Lung (tissue), 12 donors: ENCODE results near the gene CTNNBIP1. TPM values are rescaled to one million over a fixed set of nuclear protein-coding genes. Genes with fewer than 3 reads are reported as not detected.

ENCODE experiments used
- ATAC-seq: fragments of 200-7000 bp; cut with Tn5 transposase; one replicate; pipeline ENCODE4 v1.9.1; 2020; ENCODE audit warnings: moderate number of reproducible peaks; ENCODE audit not compliant: insufficient read depth, low FRiP score
- DNase-seq, 3 donors: peaks; one replicate each; pipeline ENCODE4 v3.0.0-alpha.2; 2013 to 2017
- H3K27ac ChIP-seq, 2 donors: one replicate each; pipeline ENCODE4 v1.5.1; 2013; ENCODE audit warnings: mild to moderate bottlenecking in 2 of 2, moderate library complexity in 2 of 2, control low read depth in 1 of 2, inconsistent platforms in 1 of 2, low read depth in 1 of 2, low read length in 1 of 2
- H3K27me3 ChIP-seq, 3 donors: one replicate each; pipeline ENCODE4 v1.5.1; 2013; ENCODE audit warnings: low read length in 2 of 3; ENCODE audit not compliant: control insufficient read depth in 3 of 3, insufficient read depth in 3 of 3
- H3K36me3 ChIP-seq, 4 donors: one replicate each; pipeline ENCODE4 v1.5.1; 2013; ENCODE audit warnings: low read length in 4 of 4, mild to moderate bottlenecking in 1 of 4, moderate library complexity in 1 of 4; ENCODE audit not compliant: control insufficient read depth in 4 of 4, insufficient read depth in 4 of 4
- H3K4me1 ChIP-seq, 5 donors: one replicate each; pipeline ENCODE4 v1.5.1; 2013; ENCODE audit warnings: low read length in 5 of 5, mild to moderate bottlenecking in 2 of 5, moderate library complexity in 1 of 5; ENCODE audit not compliant: control insufficient read depth in 5 of 5, insufficient read depth in 5 of 5
- H3K4me3 ChIP-seq: one replicate; pipeline ENCODE4 v1.5.1; 2013; ENCODE audit warnings: mild to moderate bottlenecking, control low read depth, moderate library complexity
- H3K9ac ChIP-seq, 2 donors: one replicate each; pipeline ENCODE4 v1.5.1; 2013; ENCODE audit warnings: low read length in 2 of 2, control low read depth in 1 of 2; ENCODE audit not compliant: insufficient read depth in 1 of 2
- H3K9me3 ChIP-seq, 4 donors: one replicate each; pipeline ENCODE4 v1.5.1; 2013; ENCODE audit warnings: low read length in 3 of 4, mild to moderate bottlenecking in 1 of 4, moderate library complexity in 1 of 4; ENCODE audit not compliant: control insufficient read depth in 4 of 4, insufficient read depth in 3 of 4
- CTCF ChIP-seq: IDR thresholded peaks from 2 replicates; pipeline ENCODE4 v1.5.1; 2012; ENCODE audit warnings: mild to moderate bottlenecking; ENCODE audit errors: control extremely low read depth, extremely low read depth
- WGBS, 2 donors: extraction: QIAGEN DNeasy Blood & Tissue Kit; methylation state at CpG; one replicate each; pipeline ENCODE4 v1.1.7; 2013; 5-methylcytosine and 5-hydroxymethylcytosine counted together
- polyA plus RNA-seq, 2 donors: library from polyadenylated mRNA; stranded (reverse); fragments of 200-250 nt; gene quantifications; one replicate each; pipeline ENCODE4 v1.2.1, GENCODE V29; 2013
- total RNA-seq, 2 donors: library from RNA; depleted of rRNA in 1 of 2; stranded (reverse); fragments of >200 nt in 1 of 2; gene quantifications; one replicate each; pipeline ENCODE4 v1.2.1, GENCODE V29; 2014 to 2021
- donor health status: control.
- donor health status: control.
- donor health status: Bipolar disorder and iron deficiency.
- donor health status: healthy.
- donor health status: DM: yes; HTN: yes; CAD: no.

CTNNBIP1 gene
- total and polyA plus RNA-seq, 4 donors = 31.2 to 57.1 (median 32.2) TPM

GRCh38 chr1:9910423-9911178 is 532 bp upstream of the CTNNBIP1 start:
- TF ChIP-seq CTCF = no peak
- 0% methylated on average over 45 of the region's 45 CpGs for WGBS, 2 donors
- H3K4me1 ChIP-seq = peaks cover 0 to 24% (median 5%) of the 10 kb centered on the region in 5 donors

GRCh38 chr1:9909234-9910046 is 629 bp downstream of the CTNNBIP1 start:
- Histone ChIP-seq H3K4me1 (peaks cover 4 to 18% (median 5%) of the 10 kb centered on the region in 5 donors), H3K9me3 (no peaks in the 10 kb centered on the region), H3K27ac (peak overlapping the region; percentile 88 to 91), H3K27me3 (no peaks in the 10 kb centered on the region), H3K9ac (peak overlapping the region; percentile 73 to 74), H3K36me3 (no peaks in the 10 kb centered on the region), H3K4me3 (peak overlapping the region; percentile 83)
- DNase-seq (no peak), ATAC-seq (no peak)
- no peak for TF ChIP-seq CTCF
- 1% methylated on average over 37 to 47 of the region's 47 CpGs for WGBS, 2 donors

More at GRCh38 chr1:9910423-9911178, 532 bp upstream of the CTNNBIP1 start:
- H3K4me3 ChIP-seq = peak overlapping the region; percentile 67
- peak; percentile 97 for ATAC-seq
- H3K9ac ChIP-seq = peak overlapping the region; percentile 52 to 91
- H3K27me3 ChIP-seq = no peaks in the 10 kb centered on the region
- no peaks in the 10 kb centered on the region for H3K9me3 ChIP-seq
- DNase-seq = peak; percentile 99 to 100 (median 100)
- no peaks in the 10 kb centered on the region for H3K36me3 ChIP-seq
- peak overlapping the region; percentile 98 to 100 for H3K27ac ChIP-seq

- DNase-seq = no peak
- WGBS, 2 donors = 58 to 74% methylated on average over 4 of the region's 4 CpGs
- Histone ChIP-seq H3K36me3 (no peaks in the 10 kb centered on the region), H3K4me1 (peaks cover 4 to 18% (median 9%) of the 10 kb centered on the region in 5 donors), H3K27ac (peak overlapping the region; percentile 88 to 91), H3K27me3 (no peaks in the 10 kb centered on the region), H3K9me3 (no peaks in the 10 kb centered on the region), H3K9ac (peak overlapping the region in 1 of 2 donors; percentile 74), H3K4me3 (peak overlapping the region; percentile 83)
- no peak for ATAC-seq
- TF ChIP-seq CTCF = no peak
These were observed 1.2 kb downstream of the CTNNBIP1 start for GRCh38 chr1:9908871-9909233.
